ENCODE measurements around the gene MCM3AP.

Gene MCM3AP

DNA sequence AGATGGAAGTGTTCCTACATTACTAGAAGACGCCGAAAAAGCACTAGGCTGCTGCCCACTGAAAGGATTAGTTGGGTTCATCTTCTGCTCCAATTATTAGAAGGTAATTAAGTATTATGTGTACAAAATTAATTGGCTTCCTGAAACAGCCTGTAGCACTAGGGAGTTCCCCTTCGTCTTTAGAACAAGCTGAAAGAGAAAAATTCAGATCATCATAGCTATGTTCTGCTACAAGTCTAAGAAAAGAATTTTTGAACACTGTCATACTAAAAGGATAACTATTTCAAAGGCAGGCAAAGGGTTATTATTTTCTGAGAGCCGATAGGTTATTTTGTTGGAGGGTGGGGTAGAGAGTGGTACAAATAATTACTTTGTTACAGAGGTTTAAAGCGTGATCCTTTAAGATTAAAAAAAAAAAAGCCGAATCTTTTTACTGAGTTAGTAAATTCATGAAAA lies at the start of gene MCM3AP:
TSS of gene MCM3AP (minus strand) at position 406 of the 456 bp plus-strand sequence. CDS start at position 81, 325 bp downstream.
- no peak for DNase-seq

DNA sequence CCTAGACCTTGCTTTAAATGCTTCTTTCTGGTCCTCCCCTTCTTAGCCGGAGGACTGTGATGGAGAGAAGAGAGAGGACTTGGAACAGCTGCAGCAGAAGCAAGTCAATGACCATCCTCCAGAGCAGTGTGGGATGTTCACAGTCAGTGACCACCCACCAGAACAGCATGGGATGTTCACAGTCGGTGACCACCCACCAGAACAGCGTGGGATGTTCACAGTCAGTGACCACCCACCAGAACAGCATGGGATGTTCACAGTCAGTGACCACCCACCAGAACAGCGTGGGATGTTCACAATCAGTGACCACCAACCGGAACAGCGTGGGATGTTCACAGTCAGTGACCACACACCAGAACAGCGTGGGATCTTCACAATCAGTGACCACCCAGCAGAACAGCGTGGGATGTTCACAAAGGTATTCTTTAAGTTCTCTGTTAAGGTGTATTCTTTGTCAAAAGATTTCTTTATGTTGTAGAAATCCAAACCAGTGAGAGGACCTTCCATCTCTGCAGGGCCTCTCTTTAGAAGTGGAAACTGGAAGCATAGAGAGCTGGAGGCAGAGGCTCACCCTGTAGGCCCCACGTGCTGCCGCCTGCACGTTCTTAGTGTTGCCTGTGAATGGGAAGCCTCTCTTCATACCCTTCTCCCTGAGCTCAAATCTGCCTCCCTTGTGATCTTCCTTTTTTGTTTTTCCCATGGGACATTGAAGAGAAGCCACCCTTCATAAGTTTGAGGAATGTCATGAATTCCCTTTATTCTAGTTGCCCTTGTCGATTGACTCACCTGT lies 49.1 kb upstream of the MCM3AP start:
- no peak for DNase-seq

DNA sequence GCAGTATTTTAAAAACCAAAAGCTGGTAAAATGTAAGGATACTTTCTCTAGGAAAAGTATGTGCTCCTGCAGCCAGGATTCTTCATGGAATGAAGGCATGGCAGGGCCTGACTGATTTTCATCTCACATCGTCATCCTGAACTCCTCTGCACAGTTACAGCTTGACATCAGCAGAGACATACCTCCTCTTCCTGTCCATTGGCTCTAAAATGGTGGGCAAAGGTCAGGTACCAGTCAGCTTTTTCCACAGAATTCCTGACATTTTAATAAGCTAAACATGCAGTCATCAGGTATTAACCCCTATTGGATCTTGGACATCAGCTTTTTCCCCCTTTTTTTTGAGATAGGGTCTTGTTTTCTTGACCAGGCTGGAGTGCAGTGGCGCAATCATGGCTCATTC lies 44.4 kb upstream of the MCM3AP start:
- DNase-seq: no peak

GRCh38 chr21:46328151-46328550 lies 42.7 kb upstream of the MCM3AP start:
- DNase-seq: no peak

DNA sequence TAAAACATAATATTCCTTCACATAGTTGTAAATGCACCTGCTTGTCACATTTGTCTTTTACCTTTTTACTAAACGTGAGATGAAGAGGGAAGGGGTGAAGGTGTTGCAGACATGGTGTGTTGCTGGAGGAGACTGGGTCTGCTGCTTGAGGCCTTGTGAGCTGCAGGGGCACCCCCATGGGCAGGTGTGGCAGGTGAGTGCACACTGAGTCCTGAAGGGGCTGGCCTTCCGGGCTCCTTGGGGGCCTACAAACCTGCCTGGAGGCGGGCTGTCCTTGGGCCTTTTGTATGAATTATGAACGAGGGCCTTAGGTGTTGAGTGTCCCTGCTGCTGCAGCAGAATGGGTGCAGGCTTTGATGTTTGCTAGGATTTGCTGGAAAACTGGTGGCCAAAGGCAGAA lies 42.3 kb upstream of the MCM3AP start:
- DNase-seq: no peak

GRCh38 chr21:46326110-46326703 lies 40.8 kb upstream of the MCM3AP start:
- peak; percentile 36 for DNase-seq

- DNase-seq: peak; percentile 45
Measured at GRCh38 chr21:46325073-46325912, 39.9 kb upstream of the MCM3AP start.

GRCh38 chr21:46324390-46325072 lies 39.1 kb upstream of the MCM3AP start:
- DNase-seq: peak; percentile 56

- peak; percentile 94 for DNase-seq
Measured at GRCh38 chr21:46323710-46324389, 38.4 kb upstream of the MCM3AP start, which contains the start of the genes C21orf58 and PCNT. C21orf58 (minus strand) TSS chr21:46323870; CDS start chr21:46322738, 1,132 bp downstream. PCNT (plus strand) TSS chr21:46324156; CDS start chr21:46324229, 73 bp downstream.

- no peak for DNase-seq
Measured at GRCh38 chr21:46323227-46323709, 37.9 kb upstream of the MCM3AP start.

DNA sequence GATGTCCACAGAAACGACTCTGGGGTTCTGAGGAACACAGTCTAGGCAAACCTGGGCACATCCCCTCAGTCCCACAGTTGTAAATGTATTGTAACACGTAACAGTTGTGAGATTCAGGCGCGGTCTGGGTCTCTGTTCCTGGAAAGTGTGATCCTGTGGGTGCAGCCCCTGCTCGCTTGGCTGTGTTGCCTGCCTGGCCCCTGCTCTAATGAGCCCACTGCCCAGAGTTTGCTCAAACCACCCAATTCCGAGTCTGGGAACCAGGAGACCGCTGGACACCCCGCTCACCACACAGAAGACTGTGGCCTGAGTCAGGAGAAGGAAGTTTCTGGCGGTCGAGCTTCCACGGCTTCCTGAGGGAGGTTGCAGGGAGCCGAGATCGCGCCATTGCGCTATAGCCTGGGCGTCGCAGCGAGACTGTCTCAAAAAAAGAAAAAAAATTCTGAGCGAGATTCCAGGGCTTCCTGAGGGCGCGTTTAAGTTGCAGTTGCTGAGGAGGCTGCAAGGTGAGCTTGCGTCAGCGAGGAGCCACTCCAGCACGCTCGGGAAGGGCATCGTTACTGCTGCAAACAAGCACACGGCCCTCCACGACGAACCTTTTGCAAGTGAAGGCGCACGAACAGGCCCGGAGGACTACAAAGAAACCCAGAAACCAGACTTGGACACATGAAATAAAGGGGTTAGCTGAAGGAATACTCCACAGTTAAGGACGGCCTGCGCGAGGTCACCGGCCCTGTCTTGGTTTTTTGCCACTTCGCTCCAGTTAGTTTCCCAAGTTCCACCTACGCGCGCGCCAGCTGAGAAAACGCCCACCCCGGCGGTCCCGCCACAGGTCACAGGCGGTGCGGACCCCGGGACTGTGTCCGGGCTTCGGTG lies 37.2 kb upstream of the MCM3AP start:
- no peak for DNase-seq

- DNase-seq: no peak
Measured at GRCh38 chr21:46320331-46320801, 35.0 kb upstream of the MCM3AP start.

- no peak for DNase-seq
Measured at GRCh38 chr21:46319186-46319585, 33.8 kb upstream of the MCM3AP start.

DNA sequence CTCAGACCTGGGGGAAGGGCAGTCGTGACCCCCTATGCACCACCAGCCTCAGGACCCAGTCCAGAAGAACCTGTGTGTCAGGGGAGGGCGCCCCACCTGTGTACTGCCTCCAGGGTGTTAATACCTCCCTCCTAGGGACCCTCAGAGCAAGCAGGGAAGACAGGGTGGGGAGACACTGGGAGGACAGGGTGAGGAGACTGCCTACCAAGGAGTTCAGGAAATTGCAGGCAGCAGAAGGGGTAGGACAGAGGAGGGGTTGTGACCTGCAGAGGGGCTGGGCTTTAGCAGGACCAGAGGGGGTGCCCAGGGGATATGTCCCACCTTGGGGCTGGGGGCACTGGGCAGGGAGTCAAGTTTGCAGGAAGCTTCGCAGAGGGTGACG lies 33.0 kb upstream of the MCM3AP start:
- DNase-seq: no peak

DNA sequence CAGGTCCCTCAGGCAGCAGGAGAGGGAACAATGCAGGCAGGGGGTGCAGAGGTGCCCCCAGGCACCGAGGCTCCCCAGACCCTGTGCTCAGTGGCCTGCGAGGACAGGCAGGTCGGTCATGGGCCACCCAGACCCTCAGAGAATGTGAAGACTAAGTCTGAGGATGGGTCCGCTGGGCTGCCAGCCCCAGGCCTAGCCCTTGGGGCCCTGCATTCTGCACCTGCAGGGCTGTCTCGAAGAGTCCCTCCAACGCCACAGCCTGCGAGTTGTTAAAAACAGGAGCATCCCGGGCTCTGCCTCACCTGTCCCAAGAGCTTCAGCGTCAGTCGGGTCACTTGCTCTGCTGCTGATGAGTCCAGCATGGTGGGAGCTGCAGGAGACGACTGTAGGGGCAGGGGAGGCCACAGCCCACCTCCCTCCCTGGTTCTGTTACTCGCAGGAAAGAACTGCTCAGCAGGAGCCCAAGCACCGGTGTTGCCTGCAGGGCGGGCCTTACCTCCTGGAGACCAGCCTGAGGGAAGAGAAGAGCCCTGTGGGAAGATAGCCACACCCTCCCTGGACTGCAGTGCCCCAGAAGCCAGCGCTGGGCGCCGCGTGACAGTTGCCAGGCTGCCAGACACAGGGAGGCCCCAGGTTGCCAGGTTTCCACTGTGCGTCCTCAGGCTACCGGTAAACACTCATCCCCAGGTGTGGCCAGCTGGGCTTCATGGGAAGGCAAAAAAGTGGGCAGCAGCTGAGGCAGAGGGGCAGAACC lies 32.5 kb upstream of the MCM3AP start:
- peak; percentile 84 for DNase-seq

GRCh38 chr21:46316708-46317324 lies 31.4 kb upstream of the MCM3AP start:
- DNase-seq: no peak

GRCh38 chr21:46314441-46315020 lies 29.1 kb upstream of the MCM3AP start:
- no peak for DNase-seq

DNA sequence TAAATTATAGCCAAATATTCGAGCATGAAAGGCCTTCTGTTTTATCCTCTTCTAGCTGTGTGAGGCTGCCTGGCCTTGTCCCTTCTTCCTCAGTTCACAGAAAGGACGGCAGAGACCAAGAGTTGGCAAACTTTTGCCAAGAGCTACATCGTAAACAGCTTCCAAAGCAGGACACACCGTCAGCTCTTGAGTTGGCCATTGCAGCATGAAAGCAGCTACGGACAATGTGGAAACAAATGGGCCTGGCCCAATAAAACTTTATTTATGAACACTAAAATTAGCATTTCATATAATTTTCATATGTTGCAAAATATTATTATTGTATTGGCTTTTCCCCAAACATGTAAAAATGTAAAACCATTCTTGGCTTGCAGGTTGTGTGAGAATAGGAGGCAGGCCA lies 27.5 kb upstream of the MCM3AP start:
- no peak for DNase-seq

DNA sequence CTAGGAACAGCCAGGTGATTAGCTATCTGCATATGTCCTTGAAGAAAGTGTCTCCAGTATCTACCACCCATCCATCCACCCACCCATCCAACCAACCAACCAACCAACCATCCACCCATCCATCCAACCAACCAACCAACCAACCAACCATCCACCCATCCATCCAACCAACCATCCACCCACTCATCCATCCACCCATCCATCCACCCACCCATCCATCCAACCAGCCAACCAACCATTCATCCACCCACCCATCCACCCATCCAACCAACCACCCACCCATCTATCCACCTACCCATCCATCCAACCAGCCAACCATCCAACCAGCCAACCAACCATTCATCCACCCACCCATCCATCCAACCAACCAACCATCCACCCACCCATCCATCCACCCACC lies 26.2 kb upstream of the MCM3AP start:
- no peak for DNase-seq

Data from NCI-H510A treated with DMSO at 0.1 percent for 48 hours (cell line).